Stimulated activated CD8-positive, alpha-beta memory T cell treated with anti-CD3 and anti-CD28 coated beads, Interleukin-15, amount 100 ng/mL, for 1 hour (primary cell): Measurements from ENCODE around the gene ABR.
"Not testable (repeated sequence)": the region's sequence is repeated elsewhere in the genome, so short reads cannot be mapped to it uniquely, and the experiment has no call there.

Source experiments
- DNase-seq: peaks from one replicate; pipeline ENCODE4 v3.0.0-alpha.2; 2020; ENCODE audit warnings: low read depth

Gene ABR

DNA sequence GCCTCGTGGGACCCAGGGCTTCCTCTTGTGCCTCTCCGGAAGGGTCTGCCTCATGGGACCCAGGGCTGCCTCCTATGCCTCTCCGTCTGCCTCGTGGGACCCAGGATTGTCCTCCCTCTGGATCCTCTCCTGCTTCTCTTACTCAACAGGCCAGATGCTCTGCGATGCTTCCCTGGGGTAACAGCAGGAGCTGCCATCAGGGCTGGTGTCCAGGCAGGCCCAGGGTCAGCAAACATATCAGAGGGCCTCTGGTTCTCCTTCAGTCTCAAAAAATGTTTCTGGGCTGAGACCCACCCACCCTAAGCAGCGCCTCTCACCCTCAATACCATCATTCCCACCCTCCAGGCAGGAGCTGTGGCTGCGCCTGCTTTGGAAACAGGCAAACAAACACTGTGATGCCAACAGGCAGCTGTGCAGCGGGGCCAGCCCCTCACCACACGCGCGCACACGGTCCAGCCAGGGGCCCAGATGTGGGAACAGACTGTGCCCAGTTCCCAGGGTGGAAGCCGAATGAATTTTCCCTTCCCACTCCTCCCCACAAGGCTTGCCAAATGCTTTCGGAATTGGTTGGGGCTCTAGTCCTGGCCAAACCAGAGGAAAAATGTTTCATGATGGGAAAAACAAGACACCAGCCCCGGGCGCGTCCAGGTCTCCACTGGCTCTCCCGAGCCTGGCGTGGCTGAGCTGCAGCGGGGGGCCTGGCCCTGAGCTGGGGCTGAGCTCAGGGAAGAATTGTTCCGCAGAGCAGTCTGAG lies 171.6 kb downstream of the ABR start:
- no peak for DNase-seq

DNA sequence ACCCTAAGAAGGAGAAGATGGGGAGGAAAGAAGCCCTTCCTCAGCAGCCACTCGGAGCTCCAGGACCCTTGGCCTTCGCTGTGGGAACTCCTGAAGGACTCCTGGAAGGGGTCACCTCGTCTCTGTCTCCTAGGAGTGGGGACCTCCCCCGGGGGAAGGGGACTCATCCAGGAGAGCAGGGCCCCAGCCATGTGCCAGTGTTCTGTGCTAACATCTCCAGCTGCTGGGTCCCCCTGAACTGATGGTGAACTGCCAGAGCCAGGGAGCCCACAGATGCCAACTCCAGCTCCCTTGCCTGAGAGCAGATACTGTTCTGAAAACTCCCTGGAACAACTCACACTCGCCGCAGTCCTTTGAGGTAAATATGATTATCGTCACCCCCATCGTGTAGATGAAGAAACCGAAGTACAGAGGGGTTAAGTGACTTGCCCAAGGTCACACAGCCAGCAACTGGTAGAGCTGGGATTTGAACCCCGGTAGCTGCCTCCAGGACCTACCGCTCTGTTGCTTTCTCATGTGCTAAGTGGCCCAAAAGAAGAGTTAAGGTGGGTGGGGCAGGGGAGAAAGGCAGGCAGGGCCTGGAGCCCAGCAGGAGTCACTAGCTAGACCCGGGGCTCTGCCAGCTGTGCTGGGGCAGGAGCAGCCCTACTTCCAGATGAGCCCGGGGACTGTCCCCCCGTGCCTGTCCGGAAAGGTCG lies 172.3 kb downstream of the ABR start:
- no peak for DNase-seq

DNA sequence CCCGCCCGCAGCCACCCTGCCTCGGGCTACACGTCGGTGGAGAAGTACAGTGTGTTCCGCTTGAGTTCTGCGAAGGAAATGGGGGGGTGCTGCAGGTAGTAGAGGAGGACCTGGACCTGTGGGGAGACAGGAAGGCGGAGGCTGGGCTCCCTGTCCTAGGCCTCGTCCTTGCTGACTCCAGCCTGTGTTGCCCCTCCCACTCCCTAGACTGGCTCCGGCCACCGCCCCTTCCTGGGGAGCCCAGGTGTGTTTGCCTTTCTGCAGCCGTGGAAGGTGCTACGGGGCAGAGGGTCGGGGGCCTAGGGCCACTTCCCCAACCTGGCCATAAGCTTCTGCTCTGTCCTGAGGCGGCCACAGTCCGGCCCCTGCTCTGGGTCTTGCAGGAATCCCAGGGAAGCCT lies 173.7 kb downstream of the ABR start:
- DNase-seq: no peak

DNA sequence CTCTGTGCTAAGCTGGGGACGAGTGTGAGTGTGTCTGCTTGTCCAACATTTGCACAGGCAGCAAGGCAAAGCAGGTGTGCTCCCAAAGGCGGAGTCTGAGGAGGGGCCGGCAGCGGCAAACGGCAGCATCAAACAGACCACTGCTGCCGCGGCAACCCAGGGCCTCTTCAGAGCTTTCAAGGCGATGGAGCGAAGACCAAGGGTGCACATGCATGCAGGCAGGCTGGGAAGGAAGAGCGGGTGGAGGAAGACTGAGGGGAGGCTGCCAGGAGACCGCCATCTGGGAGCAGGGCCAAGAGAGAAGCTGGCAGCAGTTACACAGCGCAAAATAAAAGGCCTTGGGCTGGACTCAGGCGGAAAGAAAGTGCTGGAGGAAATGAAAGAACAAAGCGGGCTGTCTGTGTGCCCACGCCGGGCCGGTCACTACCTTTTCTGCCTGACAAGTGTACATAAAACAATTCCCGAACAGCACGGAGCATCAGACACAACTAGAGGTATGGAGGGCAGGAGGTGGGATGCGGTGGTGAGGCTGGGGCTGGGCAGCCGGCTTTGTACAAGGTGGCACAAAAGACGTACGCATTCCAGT lies 174.3 kb downstream of the ABR start:
- DNase-seq: no peak

DNA sequence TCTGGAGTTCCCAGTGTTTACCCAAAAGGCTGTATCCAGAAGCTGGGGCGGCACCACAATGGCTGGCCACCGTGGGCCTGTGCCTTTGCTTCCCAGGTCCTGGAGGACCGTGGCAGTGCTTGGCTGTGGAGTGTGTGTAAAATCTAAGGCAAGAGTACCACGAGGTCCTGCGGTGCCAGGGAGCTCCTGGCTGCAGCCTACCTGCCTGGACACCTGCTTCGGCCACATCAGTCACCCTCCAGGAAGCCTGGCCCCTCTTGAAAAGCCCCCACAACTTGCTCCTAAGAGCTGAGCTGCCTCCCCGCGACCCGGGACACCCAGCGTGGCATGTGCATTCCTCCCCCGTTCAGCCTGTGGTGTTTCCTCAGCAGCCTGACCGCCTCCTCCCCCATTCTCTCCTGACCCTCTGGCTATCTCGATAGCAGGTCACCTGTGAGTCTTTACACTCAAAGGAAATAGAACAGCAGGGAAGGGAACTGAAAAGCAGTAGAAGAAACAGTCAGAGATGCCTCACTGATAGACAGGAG lies 174.9 kb downstream of the ABR start:
- no peak for DNase-seq

DNA sequence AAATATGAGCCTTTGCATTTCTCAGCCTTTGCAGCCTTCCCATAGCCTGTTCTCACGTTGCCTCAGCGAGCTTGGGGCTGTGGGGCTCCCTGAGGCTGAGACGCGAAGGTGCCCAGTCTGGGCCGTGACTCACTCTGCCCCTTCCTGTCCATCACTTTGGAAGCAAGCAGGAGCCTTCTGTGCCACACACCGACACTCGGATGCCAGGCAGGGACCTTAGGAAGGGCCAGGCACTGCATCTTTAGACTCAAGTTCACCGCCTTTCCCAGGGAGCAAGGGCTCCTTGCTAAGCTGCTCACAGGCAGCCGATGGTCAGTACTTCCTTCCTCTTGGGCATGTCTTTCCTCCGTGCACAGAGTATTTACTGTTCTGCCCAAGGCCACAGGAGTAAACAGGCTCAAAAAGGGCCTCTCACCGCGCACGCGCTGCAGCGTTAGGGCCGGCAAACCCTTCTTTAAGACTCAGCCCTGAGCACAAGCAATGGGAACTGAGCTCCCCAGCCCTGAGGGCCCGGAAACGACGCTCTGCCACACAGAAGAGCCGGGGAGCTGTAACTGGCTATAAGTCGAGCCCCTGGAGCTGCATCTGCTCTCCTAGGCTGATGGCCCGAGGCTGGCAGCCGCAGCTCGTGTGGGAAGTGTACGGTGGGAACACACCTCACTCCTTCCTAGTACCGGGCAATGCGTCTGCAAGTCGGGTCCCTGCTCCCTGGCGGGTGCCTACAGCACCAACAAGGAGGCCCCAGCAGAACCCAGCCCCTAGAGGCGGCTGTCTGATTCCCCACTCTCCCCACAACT lies 175.6 kb downstream of the ABR start:
- no peak for DNase-seq

DNA sequence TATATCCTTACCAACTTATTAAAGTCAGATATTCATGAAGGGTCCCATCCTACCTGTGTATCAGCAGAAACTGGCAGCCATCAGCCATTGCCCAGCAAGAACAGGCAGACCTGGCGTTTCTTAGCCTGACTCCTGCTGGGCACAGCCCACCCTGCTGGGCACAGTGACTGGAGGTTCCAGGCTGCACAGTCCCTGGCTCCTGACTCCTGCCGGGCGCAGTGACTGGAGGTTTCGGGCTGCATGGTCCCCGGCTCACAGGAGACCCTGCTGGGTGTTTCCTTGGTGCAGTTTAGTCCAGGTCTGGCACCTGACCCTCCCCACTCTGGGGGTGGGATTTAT lies 176.2 kb downstream of the ABR start:
- DNase-seq: no peak

DNA sequence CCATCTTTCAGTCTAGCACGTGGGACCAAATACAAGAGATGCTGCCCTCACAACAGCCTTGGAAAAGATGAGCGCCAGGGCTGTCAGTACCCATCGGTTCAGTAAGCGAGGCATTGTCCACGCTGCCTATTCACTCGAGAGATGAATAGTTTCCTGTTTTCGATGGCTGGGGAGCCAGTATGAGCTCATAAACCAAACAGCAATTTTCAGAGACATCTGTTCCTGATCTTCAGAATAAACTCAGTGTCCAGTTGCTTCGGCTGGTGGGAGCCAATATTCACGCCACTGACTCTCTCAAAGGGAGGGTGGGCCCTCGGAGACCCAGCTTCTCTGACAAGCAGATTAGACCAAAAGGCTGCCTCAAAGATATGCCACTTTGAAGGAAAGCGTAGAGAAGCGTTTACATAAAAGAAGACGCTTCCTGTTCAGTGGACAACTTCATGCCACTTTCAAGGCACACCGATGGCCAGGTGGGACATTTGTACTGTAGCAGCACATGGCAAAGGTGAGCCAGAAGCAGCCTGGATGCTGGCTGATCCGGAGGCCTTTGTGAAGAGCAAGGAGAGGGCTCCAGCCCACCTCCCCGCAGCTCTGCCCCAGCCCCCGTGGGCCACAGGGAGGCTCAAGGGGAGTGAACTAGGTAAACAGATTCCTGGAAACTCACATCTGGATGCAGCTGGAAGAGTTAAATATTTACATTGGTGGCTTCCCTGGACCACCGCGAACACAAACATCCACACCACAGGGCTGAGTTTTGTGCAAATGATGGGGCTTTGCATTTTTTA lies 176.8 kb downstream of the ABR start:
- no peak for DNase-seq

DNA sequence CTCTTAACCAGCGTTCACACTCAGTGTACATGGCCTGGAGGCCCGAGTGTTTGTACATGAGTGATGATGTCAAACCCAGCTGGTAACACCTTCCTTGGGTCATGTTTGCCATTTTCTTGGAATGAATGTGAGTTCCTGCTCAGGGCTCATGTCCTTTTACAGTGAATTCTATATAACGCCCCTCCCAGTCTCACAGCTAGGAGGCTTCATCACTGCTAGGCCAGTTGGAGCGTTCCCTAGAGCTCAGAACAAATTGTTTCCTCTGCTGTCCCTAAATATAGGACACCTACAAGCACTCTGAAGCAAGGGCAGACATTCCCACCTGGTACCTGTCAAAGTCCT lies 177.4 kb downstream of the ABR start:
- DNase-seq: no peak

DNA sequence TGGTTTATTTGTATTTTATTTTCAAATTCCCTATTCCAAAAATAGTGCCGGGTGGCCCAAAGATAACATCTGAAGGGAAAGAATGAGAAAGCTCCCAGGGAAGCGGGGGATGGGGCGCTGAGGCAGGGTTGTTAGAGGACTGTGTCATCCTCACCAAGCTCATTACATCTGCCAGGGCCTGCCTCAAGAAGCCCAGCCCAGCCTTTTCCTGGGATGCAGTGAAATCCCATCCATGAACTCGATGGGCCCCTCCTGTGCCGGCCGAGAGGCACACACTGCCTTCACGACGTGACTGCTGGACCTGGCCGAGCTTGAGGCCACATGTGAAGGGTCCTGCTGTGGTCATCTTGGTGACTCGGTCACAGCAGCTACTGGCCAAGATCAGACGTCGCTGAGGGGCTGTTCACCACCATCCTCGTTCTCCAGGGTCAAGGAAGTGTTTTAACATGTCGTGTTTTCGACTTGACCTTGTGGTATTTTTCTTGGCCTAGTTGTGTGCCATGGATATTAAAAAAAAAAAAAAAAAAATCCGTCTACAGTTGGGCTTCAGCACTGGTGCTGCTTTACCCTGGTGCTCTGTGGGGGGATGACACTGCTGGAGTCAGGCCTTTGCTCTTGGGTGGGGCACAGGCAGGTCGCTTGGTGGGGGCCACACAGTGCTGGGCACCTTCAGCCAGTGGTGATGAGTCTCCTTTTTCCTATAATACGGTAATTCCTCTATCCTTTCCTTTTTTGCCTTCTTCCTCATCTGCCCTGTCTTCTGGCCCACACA lies 178.0 kb downstream of the ABR start:
- DNase-seq: no peak

DNA sequence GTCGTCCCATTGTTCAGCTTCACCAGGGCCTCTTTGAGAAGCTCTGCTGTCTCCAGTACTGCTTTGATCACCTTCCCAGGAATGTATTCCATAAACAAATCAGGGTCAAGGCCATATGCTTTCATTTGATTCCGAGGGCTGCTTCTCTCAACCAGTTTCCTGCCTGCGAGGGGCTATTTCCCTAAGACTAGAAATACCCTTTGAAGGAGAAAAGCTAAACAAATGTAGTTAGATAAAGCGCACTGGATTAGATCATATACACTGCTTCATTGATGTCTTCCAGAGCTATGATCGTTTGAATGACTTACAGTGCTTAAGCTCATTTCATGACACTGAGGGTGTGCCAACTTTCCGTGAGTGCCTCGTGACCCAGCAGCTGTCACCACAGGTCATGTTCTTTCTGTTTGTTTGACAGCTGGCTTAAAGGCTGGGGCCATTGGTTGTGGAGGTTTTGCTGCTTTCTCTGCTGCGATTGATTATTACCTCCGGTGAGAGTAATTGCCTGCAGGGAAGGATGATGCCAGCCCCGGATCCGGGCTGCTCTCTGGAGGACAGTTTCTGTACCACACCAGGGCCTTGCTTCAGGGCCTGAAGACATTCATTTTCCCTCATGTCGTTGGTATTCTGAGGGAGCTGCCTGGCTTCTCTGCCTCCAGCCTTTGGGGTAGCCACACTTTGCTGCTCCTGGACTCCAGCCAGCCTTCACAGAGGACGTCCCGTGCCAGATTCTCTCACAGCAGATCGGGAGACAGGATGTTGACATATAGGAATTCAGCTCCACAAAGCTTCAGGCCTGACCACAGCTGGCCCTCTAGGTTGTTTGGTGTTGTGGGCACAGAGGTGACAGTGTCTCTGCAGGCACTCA lies 179.0 kb downstream of the ABR start:
- no peak for DNase-seq

DNA sequence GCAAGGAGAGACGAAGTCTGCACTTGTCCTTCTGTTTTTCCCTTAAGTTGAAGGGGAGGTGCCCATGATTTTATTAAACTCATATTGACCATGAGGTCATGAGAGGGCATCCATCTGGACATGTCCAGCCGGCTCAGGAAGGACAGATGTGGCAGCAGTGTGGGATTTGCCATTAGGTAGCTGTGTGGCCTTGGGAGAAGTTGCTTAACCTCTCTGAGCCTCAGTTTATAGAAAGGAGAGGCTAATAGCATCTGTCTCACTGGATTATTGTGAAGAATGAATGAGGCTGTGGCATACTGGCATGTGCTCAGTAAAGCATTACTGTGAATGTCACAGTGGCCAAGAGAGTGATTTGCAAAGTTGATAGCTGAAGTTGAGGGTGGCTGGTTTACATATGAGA lies 181.7 kb downstream of the ABR start:
- DNase-seq: no peak

DNA sequence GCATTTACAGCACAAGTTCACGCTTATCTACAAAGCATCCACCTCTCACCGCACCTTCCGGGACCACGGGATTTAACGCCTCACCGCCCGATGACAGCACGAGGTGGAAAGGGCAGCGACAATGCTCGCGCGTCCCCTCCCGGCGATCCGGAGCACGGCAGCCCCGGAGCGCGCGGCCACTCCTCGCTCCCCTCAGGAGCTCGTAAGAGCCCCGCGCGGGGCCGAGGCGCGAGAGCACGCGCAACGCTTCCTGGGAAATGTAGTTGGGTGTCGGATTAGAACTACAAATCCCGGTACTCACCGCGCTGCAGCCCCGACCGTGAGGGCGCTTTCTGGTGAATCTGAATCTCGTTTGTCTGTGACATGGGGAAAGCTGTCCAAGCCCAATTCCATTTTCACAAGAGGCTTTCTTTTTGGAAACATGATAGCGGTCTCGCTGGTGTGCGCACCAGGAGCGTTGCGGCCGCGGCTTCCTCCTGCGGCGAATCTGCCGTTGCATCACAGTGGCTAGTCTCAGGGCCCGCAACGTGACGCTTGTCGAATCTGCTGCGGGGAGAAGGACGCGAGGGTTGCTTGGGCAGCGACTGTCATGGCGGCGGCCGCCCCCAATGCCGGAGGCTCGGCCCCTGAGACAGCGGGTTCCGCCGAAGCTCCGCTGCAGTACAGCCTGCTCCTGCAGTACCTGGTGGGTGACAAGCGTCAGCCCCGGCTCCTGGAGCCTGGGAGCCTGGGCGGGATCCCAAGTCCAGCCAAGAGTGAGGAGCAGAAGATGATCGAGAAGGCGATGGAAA lies 183.0 kb downstream of the ABR start, which contains the start of gene TIMM22:
TSS of gene TIMM22 (plus strand) at position 576 of the 791 bp plus-strand sequence. CDS start at position 590, 14 bp downstream.
- DNase-seq: peak; percentile 83

DNA sequence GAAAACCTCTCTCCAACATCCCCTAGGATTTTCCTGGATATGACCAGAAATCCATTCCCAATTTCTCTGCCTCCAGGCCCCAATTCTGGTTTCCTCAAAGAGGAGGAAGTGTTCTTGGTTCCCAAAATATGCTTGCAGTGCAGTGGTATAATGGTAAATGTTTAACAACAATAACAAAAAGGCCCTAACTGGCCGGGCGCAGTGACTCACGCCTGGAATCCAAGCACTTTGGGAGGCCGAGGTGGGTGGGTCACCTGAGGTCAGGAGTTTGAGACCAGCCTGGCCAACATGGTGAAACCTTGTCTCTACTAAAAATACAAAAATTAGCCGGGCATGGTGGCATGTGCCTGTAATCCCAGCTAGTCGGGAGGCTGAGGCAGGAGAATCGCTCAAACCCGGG lies 184.5 kb downstream of the ABR start:
- DNase-seq: not testable (repeated sequence)

DNA sequence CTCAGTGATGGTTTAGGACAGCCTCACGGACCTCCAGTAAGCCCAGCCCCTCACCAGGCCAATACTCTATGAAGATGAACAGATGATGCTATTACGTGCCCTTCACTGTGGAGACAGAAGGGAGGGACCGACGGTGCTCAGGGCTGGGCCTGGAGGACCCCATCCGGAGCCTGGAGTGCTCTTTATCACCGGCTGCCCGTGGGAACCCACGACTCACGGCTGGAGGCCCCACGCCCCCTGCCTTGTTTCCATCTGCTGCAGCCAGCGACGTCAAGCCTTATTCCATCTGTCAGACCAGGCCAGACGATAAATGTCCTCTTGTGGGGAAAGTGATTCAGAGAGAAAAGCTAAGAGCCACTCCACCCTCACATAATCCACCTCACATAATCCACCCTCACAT lies 186.8 kb downstream of the ABR start:
- no peak for DNase-seq

DNA sequence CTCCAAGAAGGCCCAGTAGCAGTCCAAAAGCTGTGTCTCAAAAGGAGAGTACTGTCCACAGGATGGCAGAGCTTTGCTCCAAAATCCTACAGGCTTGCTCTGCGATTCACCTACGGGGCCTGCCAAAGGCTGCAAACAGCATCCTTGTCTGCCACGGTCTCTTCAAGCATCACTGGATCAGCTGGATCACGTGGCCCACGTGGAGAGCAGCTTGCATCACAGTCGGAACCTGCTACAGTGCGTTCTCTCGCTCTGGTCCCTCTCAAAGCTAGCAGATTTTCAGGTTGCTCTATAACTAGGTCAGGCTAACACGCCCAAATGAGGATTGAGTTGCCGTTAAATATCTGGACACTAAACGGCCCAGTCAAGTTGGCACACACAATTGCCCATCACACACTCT lies 191.2 kb downstream of the ABR start:
- no peak for DNase-seq

DNA sequence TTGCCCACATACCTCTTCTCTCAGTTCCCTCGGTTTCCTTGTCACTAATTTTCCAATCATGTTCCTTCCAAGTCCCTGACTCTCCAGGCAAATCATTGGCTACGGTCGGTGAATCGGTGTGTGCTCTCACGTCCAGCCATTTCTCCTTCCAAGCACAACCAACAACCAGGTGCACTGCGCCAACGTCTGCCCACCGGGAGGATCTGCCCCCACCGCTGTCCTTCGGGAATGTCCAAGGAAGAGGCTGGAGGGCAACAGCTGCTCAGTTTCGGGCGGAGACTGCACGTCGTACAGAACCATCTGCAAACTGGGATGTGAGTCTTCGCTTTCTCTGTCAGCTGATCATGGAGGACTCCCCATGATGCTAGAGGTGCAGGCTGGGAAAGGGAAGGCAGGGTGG lies 191.8 kb downstream of the ABR start:
- DNase-seq: no peak

DNA sequence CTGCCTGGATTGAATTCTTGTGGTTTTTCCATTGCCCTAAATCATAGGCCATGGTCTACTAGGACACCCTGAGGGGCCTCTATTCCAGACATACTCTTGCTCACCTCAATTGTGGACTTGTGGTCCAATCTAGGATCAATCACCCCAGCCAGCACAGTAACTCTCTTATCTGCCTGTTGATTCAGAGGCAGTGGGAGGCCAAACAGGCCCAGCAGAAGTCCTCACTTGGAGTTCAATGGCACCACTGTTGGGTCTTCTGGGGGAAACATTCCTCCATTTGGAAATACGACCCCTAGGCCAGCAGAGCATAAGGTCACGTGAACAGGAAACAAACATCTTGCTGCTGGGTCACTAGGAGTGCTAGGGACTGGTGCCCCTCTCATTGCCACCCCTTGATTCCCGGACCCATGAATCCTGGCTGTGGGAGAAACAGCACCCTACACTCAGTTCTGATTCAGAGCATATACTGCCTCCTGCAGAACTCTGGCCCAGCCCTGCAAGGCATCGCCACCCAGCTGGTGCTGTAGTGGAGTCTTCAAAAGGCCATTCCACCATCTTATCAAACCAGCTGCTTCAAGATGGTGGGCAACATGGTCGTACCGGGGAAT lies 193.4 kb downstream of the ABR start:
- DNase-seq: no peak

DNA sequence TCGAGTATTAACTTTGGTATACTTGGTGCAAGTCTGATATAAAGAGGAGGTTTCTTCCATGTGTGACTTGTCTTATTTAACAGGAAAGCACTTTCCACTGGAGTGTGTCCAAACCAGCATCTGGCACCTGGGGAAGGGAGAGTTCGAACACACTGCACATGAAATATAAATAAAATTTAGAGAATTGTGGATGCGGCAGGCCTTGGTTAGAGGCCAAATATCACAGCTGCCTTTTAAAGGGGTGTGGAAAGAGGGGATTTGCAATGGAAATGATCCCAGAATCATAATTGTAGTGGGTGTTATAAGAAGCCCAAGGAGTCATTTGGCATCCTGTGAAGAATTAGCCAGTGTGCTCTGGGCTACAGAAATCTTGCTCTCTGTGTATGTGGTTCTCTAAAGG lies 195.9 kb downstream of the ABR start:
- DNase-seq: no peak
